Measurements from ENCODE around the gene MKLN1.
"Not testable (repeated sequence)": the region's sequence is repeated elsewhere in the genome, so short reads cannot be mapped to it uniquely, and the experiment has no call there.

Gene MKLN1

GRCh38 chr7:131403322-131403721, 75.6 kb downstream of the MKLN1 start:
- no peak for DNase-seq

- DNase-seq = no peak
Observed at GRCh38 chr7:131404226-131404911, 76.7 kb downstream of the MKLN1 start.

- DNase-seq = no peak
Observed at GRCh38 chr7:131409129-131409766, 81.6 kb downstream of the MKLN1 start.

GRCh38 chr7:131412031-131412430, 84.4 kb downstream of the MKLN1 start:
- no peak for DNase-seq

GRCh38 chr7:131413711-131414110, 86.0 kb downstream of the MKLN1 start:
- no peak for DNase-seq

GRCh38 chr7:131424219-131424822, 96.6 kb downstream of the MKLN1 start:
- peak in 1 of 2 donors; percentile 67 for DNase-seq

- peak; percentile 28 to 93 for DNase-seq
Observed at GRCh38 chr7:131425992-131426391, 98.3 kb downstream of the MKLN1 start.

- DNase-seq = not testable (repeated sequence)
Observed at GRCh38 chr7:131430826-131431225, 103.2 kb downstream of the MKLN1 start.

- DNase-seq = peak; percentile 53 to 81
Observed at GRCh38 chr7:131431289-131431688, 103.6 kb downstream of the MKLN1 start.

GRCh38 chr7:131431756-131432155, 104.1 kb downstream of the MKLN1 start:
- DNase-seq = peak in 1 of 2 donors; percentile 70

GRCh38 chr7:131436384-131436783, 108.7 kb downstream of the MKLN1 start:
- no peak for DNase-seq

- DNase-seq = no peak
Observed at GRCh38 chr7:131438969-131439368, 111.3 kb downstream of the MKLN1 start.

GRCh38 chr7:131443496-131443895, 115.8 kb downstream of the MKLN1 start:
- no peak for DNase-seq

GRCh38 chr7:131444683-131445082, 117.0 kb downstream of the MKLN1 start:
- no peak for DNase-seq

- no peak for DNase-seq
Observed at GRCh38 chr7:131449373-131449902, 121.8 kb downstream of the MKLN1 start.

GRCh38 chr7:131454498-131454897, 126.8 kb downstream of the MKLN1 start:
- DNase-seq = no peak

- DNase-seq = no peak
Observed at GRCh38 chr7:131455001-131455400, 127.3 kb downstream of the MKLN1 start.

GRCh38 chr7:131455546-131455945, 127.9 kb downstream of the MKLN1 start:
- DNase-seq = no peak

- no peak for DNase-seq
Observed at GRCh38 chr7:131456338-131456737, 128.7 kb downstream of the MKLN1 start.

GRCh38 chr7:131459256-131459655, 131.6 kb downstream of the MKLN1 start:
- no peak for DNase-seq

- DNase-seq = no peak
Observed at GRCh38 chr7:131462059-131462458, 134.4 kb downstream of the MKLN1 start.

GRCh38 chr7:131462715-131463114, 135.0 kb downstream of the MKLN1 start:
- not testable (repeated sequence) for DNase-seq

GRCh38 chr7:131466735-131467365, 139.2 kb downstream of the MKLN1 start:
- DNase-seq = no peak
